Lower leg skin (tissue), 4 donors: ENCODE results near the gene FAM229A. TPM values are rescaled to one million over a fixed set of nuclear protein-coding genes. Genes with fewer than 3 reads are reported as not detected.

Experiments used
- DNase-seq, 2 donors: peaks; one replicate each; pipeline ENCODE4 v3.0.0-alpha.2; 2019; ENCODE audit warnings: low spot score in 2 of 2
- H3K4me3 ChIP-seq: fragments of 200-600 bp; sonication (generic); 2 replicates; pipeline ENCODE4 v1.5.1; 2017; ENCODE audit warnings: mild to moderate bottlenecking, low read depth; ENCODE audit not compliant: poor library complexity, severe bottlenecking
- CTCF ChIP-seq, 3 donors: fragments of 450-650 bp; IDR thresholded peaks; one replicate each; pipeline ENCODE4 v1.5.1; 2016; ENCODE audit warnings: antibody characterized with exemption in 3 of 3, mild to moderate bottlenecking in 3 of 3, moderate library complexity in 2 of 3
- POLR2A ChIP-seq, 2 donors: fragments of 450-650 bp; IDR thresholded peaks; one replicate each; pipeline ENCODE4 v1.6.1; 2016 to 2017; ENCODE audit warnings: antibody characterized with exemption in 2 of 2, mild to moderate bottlenecking in 1 of 2, moderate library complexity in 1 of 2
- WGBS, 2 donors: methylation state at CpG; one replicate each; pipeline ENCODE4 v1.1.5; 2018; 5-methylcytosine and 5-hydroxymethylcytosine counted together
- intact Hi-C: fragments of 100-400 bp; cut with DNase I; formaldehyde crosslinking; loops from one replicate; pipeline ENCODE4 v1.15.0; 2023; ENCODE audit warnings: low total_unique reads
- total RNA-seq, 4 donors: library from RNA; depleted of rRNA; stranded (reverse); fragments of >200 nt; gene quantifications; one replicate each; pipeline ENCODE4 v1.1.0, GENCODE V29; 2016

FAM229A gene
- total RNA-seq, 4 donors from 2014 or later, result 7.2 to 20.1 (median 8.7) TPM

DNA sequence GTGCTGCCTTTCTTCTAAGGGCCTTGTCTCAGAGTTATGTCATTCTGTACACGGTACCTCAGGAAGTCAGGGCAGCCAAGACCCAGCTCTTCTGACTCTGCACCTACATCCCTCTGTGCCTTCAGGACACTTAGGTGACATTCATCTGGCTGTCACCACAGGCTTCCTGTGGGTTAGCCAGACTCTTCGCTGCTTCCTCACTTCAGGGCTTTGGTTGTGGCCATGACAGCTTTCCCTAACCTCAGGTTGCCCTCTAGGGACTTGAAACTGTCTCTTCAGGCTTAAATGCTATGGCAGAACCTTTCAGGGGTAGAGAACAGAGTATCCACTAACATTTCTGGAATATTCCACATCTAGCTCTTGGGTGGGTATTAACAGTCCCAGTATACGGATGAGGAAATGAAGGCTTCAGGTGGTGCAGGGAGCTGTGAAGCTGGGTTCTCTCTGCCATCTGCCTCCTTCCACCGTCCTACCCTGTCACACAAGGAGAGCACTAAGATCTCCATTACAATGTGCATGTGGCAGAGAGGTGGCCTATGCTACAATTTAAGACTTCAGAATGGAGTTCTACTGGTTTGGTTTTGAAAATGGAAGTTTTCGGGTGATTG is 10.0 kb upstream of the FAM229A start:
- no peak for DNase-seq
- intact Hi-C loops, result no loop called here
- TF ChIP-seq POLR2A (IDR thresholded peaks at IDR 0.05), result no peak
- WGBS, 2 donors, result 86 to 91% methylated on average over 5 of the region's 5 CpGs
- no peak overlapping the region for H3K4me3 ChIP-seq

DNA sequence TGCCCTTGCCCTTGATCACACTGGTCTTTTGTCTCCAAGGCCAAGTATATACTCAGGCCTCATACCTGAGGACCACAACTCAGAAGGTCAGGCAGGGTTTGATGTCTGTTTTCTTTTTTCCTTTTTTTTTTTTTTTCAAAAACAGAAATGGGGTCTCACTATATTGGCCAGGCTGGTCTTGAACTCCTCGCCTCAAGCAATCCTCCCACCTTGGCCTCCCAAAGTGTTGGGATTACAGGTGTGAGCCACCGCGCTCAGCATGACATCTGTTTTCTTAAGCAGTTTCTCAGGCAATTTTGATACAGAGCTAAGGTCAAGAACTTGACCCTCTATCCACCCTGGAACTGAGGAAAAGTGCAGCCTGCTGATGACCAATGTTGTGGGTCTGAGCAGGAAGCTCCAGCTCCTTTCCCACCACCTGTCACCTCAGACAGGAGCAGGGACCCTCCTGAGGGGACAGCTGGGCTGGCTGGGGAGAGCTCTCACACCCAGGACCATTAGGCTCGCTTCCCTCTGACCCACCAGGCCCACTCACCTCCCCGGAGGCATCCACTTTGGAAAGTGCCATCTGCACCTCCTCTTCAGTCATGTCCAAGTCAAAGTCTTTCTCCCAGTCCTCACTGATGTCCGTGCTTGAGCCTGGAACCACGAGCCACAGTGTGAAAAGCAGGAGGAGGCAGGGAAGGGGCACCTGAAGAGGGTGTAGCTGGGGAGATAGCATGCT is 5.8 kb upstream of the FAM229A start:
- H3K4me3 ChIP-seq, result no peak overlapping the region
- WGBS, 2 donors, result 94 to 96% methylated on average over 7 of the region's 7 CpGs
- intact Hi-C loops, result no loop called here
- DNase-seq, result no peak
- TF ChIP-seq POLR2A (IDR thresholded peaks at IDR 0.05) (no peak), CTCF (IDR thresholded peaks at IDR 0.05) (no peak)

DNA sequence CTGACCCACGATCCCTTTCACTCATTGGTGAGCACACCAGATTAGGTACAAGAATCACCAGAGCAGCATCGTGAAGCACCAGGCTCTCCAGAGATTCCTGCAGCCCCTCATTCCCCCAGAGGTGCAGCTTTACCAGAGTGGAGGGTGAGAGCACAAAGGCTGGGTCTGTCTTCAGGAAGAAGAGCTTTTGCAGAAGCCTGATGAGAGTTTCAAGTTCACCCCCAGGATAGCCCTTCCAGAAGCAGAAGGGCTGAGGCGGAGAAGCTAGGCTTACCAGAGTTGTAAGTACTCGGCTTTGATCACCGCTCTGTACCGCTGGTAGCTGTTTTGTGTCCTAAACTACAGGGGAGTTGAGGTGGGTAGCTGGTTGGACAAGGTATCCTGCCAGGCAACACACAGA is 3.2 kb upstream of the FAM229A start:
- intact Hi-C loops, result no loop called here
- no peak for DNase-seq
- H3K4me3 ChIP-seq, result no peak overlapping the region
- WGBS, 2 donors, result 87% methylated on average over 6 of the region's 6 CpGs
- TF ChIP-seq CTCF (IDR thresholded peaks at IDR 0.05) (no peak), POLR2A (IDR thresholded peaks at IDR 0.05) (no peak)

- no peak for TF ChIP-seq CTCF (IDR thresholded peaks at IDR 0.05)
- no peak for TF ChIP-seq POLR2A (IDR thresholded peaks at IDR 0.05)
- WGBS, 2 donors, result 89 to 91% methylated on average over 5 of the region's 5 CpGs
- intact Hi-C loops, result no loop called here
- no peak overlapping the region for H3K4me3 ChIP-seq
- DNase-seq, result no peak
These were observed 2.6 kb upstream of the FAM229A start for GRCh38 chr1:32364836-32365235.

- no peak overlapping the region for H3K4me3 ChIP-seq
- intact Hi-C loops, result no loop called here
- 67 to 69% methylated on average over 10 to 12 of the region's 12 CpGs for WGBS, 2 donors
- no peak for DNase-seq
- TF ChIP-seq CTCF (IDR thresholded peaks at IDR 0.05) (no peak), POLR2A (IDR thresholded peaks at IDR 0.05) (no peak)
These were observed 1.4 kb upstream of the FAM229A start for GRCh38 chr1:32363713-32364112.

DNA sequence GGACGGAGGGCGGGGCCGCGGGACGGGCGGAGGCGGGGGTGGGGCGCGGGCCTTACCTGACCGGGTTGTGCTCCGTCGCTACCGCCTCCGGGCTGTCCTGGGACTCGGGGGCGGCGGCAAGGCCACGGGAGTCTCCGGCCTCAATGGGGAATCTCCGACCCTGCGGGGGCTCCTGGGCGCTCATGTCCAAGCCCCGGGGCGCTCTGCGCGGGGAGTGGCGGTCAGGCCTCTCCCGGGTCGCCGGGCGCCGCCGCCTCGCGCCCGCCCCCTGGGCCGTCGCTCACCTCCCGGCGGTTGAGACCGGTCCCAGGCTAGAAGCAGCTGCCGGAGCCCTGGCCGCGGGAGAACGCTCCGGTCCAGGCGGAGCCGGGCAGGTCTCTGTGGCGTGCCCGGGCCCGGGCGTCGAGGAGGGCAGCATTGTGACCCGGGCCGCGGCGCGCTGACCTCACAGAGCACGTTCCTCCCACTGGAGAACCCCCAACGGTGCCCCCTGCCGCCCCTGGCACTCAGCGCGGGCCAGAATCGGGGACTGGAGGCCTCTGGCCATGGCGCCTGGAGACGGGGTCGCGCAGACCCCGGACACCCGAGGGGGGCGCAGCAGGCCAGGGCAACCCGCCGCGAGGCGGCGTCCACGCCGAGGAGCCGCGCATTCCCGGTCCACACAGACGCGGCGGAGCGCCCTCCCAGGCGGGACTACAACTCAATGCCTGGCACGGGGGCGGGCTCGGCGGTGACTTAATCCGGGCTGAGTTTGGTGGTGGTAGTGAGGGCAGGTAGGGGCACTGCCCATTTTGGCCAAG is 411 bp downstream of the FAM229A start:
- intact Hi-C loops, result no loop called here
- no peak overlapping the region for H3K4me3 ChIP-seq
- no peak for TF ChIP-seq POLR2A (IDR thresholded peaks at IDR 0.05)
- TF ChIP-seq CTCF (IDR thresholded peaks at IDR 0.05), result no peak
- DNase-seq, result peak in 1 of 2 donors; percentile 90
- 0 to 2% methylated on average over 13 to 67 of the region's 91 CpGs for WGBS, 2 donors
